K562 (cell line): ENCODE results near the gene OXLD1.

Experiments
- FOXP1 ChIP-seq: sonication (generic); formaldehyde crosslinking; IDR thresholded peaks from 2 replicates; pipeline ENCODE4 v1.8.0; 2022; ENCODE audit warnings: mild to moderate bottlenecking, missing genetic modification reagents
- HNRNPH1 ChIP-seq: fragments of 200-400 bp; formaldehyde crosslinking; optimal IDR thresholded peaks from 2 replicates; pipeline ENCODE3; 2017; ENCODE audit warnings: low read depth, mild to moderate bottlenecking, low read length, moderate library complexity
- IRF9 ChIP-seq: fragments of 450-650 bp; IDR thresholded peaks from 2 replicates; pipeline ENCODE4 v1.6.1; 2016; ENCODE audit warnings: missing biosample characterization, missing genetic modification characterization
- POLR2AphosphoS5 ChIP-seq: IDR thresholded peaks from 2 replicates; pipeline ENCODE4 v1.6.1; 2011; ENCODE audit warnings: mild to moderate bottlenecking, low read depth, low read length, moderate library complexity; ENCODE audit not compliant: control insufficient read depth, insufficient read depth

GRCh38 chr17:81672504-81672903 lies 6.1 kb upstream of the OXLD1 start:
- TF ChIP-seq IRF9 (tag) (no peak), POLR2AphosphoS5 (no peak), HNRNPH1 (no peak), FOXP1 (no peak)
